ENCODE data around the gene NEUROD6.

DNA sequence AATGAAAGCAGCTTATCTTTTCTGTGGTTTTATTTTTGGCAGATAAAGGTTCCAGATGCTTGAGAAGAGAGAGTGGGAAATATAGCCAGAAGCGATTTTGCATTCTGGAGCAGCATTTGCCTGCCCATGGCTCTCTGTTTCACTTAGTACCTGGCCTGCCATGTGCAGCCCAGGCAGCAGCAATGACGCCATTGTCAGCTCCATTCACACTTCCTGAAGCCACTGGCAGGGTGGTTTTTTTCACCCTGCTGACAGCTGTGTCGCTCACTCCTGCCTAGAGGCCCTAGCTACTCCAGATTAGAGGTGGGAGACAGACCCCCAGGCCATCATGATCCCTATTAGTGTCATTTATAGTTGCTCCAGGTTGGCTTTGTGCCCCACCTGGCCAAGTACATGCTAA, 30.1 kb upstream of the NEUROD6 start:
- TF ChIP-seq ZNF596 (tag by site-specific recombination; IDR thresholded peaks at IDR 0.05) (no peak), CTCF (tag by site-specific recombination; IDR thresholded peaks at IDR 0.05) (no peak), YY1 (tag by site-specific recombination; IDR thresholded peaks at IDR 0.05) (no peak), ZNF133 (tag by site-specific recombination; IDR thresholded peaks at IDR 0.05) (no peak)
- TF ChIP-seq, protein P1, sequence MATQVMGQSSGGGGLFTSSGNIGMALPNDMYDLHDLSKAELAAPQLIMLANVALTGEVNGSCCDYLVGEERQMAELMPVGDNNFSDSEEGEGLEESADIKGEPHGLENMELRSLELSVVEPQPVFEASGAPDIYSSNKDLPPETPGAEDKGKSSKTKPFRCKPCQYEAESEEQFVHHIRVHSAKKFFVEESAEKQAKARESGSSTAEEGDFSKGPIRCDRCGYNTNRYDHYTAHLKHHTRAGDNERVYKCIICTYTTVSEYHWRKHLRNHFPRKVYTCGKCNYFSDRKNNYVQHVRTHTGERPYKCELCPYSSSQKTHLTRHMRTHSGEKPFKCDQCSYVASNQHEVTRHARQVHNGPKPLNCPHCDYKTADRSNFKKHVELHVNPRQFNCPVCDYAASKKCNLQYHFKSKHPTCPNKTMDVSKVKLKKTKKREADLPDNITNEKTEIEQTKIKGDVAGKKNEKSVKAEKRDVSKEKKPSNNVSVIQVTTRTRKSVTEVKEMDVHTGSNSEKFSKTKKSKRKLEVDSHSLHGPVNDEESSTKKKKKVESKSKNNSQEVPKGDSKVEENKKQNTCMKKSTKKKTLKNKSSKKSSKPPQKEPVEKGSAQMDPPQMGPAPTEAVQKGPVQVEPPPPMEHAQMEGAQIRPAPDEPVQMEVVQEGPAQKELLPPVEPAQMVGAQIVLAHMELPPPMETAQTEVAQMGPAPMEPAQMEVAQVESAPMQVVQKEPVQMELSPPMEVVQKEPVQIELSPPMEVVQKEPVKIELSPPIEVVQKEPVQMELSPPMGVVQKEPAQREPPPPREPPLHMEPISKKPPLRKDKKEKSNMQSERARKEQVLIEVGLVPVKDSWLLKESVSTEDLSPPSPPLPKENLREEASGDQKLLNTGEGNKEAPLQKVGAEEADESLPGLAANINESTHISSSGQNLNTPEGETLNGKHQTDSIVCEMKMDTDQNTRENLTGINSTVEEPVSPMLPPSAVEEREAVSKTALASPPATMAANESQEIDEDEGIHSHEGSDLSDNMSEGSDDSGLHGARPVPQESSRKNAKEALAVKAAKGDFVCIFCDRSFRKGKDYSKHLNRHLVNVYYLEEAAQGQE (tag by site-specific recombination; IDR thresholded peaks at IDR 0.05) = no peak
